HG03060 (cell line): ENCODE results near the gene CHID1.
A peak's percentile ranks its signal among the peaks of the same experiment; 100 is the strongest.

ENCODE experiments used
- ATAC-seq: cut with Tn5 transposase; IDR thresholded peaks from one replicate; pipeline ENCODE4 v1.9.1; 2021; ENCODE audit warnings: low read depth, moderate number of reproducible peaks; ENCODE audit not compliant: unreplicated experiment

The CHID1 gene

DNA sequence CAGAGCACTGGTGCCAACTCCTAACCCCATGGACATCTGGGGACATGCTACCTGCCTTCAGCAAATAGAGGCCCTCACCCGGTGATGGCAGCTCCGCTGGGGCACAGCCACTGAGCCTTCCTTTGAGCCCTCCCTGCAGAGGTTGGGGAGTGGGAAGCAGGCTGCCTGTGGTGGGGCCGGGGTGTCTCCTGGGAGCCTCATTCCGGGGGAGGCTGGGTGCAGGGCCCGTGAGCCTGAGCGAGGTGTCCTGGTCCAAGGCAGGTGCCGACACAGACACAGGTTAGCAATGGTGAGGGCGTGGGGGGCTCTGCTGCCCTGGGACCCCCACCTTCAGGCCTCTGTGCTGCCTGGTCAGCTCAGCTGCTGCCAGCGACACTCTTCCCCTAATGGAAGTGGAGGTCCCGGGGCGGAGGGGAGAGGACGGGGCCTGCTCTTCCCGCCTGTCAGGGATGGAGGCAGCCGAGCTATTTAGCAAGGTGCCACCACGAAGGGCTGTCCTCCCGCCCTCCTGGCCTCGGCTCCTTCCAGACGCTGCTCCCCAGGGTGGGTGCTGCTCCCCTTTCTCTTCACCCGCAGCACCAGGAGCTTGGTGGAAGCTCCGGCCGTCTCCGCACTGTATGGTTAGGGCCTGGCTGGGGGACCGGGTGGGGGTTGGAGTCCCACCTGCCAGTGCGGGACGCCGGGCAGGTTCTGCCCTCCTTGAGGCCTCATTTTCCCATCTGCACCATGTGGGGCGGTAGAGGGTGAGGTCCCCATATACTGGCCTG is 56.7 kb downstream of the CHID1 start:
- ATAC-seq = no peak

DNA sequence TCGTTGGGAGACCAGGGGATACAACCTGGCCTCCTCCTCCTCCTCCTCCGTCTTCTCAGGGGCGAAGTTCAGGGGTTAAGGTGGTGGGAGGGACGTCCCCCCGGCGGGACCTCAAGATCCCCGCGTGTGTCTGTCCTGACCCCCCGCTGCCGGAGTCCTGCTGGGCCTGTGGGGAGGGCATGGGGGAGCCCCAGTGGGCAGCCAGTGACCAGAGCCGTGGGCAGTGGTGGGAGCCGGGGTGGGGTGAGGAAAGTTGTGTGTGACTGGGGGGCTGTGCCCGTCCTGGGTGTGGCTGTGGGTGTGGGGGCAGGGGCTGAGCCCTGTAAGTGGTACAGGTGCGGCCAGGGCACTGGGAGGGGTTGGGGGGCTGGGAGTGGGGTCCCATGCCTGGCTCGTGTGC is 57.8 kb downstream of the CHID1 start:
- no peak for ATAC-seq

DNA sequence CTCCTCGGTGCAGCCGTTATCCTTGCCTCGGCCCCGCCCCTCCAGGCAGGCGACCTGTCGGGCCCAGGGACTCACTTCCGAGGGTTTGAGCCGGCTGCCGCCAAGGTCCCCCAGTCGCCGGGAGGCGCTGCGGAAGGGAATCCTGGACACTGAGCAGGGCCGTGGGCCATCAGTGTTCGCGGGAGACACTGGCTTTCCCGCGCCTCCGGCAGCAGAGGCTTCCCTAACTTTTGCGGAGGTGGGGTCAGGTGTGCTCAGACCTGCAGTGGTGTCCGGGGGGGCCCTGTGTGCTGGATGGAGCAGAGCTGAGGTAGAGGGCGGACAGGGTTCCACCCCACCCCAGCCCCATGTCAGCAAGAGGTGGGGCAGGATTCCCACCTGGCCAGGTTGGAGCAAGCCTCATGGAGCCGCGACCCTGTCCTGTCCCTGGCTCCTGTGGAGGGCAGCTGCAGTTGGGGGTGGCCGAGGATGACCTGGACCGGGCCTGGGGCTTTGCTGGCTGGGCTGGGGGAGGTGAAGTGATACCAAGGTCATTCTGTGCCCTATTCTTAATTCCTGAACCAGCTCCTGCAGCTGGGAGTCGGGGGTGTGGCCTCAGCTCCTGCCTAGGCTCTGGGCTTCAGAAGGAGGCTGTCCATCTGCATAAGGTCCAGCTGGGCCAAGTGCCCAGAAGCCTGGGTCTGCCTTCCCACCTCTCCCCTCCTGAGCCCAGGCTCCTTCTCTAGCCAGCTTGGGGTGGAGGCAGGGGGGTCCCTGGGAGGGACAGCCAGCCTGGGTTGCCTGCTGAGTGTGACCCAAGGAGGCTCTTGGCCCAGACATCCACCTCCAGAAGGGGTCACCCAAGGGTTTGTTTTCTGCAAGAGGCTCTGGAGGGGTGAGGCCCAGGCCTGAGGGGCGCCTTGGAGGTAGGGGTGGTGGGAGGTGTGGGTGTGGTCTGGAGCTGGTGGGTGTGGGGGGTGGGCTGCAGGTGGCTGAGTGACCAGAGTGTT is 59.5 kb downstream of the CHID1 start:
- ATAC-seq = no peak

DNA sequence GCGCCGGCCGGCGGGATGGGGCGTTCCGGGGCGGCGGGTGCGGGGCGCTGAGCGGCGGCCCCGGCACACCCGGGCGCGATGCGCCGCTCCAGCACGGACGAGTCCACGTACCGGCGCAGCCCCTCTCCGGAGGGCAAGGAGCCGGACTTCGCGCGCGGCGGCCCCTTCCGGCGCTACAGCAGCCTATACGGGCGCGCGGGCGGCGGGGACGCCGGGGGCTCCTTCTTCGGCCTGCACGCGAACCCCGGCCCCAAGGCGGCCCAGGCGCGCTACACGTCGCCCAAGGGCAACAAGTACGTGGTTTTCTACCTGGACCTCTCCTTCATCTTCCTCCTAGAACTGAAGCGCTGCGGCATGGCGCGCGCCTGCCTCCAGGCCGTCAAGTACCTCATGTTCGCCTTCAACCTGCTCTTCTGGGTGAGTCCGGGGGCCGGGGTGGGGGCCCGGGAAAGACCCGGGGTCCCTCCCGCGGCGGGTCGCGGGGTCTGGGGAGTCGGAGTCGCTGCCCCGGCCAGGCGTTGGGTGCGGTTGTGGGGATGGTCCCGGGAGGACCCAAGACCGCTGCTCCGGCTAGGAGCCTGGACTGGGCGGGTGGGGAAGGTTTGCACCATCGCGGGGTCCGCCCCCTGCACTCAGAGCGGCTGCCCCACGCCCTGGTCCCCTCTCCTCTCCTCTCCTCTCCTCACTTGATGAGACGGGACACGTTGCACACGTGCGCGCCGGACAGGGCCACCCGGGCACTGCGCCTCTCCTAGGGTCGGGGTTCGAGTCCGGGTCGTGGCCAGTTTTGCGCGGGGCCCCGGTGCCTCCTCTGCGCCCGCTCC is 60.4 kb downstream of the CHID1 start:
- no peak for ATAC-seq

DNA sequence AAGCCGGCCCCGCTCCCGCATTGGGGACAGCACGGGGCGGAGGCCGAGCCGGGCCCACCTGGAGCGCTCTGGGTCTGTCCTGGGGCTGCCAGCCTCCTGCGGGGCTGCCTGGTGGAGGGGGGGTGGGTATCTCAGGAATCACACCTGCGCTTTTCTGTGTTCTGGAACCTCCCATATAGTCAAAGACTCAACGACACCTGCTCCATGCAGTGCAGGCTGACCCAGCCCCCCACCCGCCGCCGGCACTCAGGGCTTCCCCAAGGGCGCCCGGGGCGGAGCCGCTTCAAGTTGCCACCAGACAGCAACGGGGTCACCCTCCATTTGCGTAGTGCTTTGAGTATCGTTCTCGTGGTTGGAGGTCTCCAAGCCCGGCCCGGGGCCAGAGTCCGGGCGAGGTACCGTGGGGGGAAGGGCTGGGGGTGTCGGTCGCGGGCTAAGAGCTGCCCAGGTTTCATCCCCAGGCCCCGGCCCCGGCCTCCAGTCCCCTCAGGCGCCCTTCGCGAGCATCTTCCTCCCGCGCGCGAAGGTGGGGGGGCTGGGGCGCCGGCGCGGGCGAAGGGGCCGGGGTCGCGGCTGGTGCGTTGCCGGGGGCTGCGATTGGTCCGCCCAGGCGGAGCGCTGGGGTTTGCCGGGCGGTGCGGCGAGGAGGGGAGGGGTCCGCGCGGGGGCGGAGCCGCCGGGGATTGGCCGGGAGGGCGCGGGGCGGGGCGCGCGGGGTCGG is 61.3 kb downstream of the CHID1 start:
- ATAC-seq = no peak

DNA sequence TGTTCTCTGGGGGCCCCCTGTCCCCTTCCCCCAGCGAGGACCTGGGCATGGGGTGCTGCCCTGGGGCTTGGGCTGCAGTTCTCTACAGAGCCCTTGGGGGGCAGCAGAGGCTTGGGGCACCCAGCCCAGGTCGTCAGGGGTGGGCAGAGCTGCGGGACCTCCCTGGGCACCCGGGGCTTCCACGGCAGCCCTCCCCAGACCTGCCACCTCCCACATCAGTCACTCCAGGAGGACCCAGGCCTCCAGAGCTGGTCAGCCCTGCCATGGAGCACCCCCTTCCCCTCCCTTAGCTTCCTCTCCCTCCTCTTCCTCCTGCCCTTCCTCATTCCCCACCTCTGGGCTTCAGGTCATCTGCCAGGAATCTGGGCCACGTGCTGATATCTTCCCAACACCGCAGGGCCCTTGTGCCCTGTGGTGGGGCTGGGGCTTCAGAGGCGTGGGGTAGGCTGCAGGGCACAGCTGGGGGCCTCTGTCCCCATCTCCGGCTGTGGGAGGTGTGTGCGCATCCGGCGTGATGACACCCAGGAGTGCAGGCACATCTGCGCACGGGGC is 62.2 kb downstream of the CHID1 start:
- ATAC-seq = no peak

DNA sequence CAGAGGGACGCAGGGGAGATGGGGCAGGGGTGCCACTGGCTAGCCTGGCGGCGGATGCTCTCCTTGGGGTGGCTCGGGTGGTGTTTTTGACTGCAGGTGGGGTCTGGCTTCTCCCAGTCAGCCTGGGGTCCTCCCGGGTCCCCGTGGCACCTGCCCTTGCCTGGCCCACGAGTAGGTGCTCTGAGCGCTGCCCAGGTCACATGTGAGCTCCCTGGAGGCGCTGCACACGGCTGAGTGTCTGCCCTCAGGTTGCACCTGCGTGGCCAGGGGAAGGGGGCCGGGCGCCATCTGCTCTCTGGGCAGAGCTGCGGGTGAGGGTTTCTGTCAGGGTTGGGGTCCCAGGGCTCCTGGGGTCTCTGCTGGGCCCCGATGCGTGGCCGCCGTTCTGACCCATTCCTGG is 62.7 kb downstream of the CHID1 start:
- no peak for ATAC-seq

DNA sequence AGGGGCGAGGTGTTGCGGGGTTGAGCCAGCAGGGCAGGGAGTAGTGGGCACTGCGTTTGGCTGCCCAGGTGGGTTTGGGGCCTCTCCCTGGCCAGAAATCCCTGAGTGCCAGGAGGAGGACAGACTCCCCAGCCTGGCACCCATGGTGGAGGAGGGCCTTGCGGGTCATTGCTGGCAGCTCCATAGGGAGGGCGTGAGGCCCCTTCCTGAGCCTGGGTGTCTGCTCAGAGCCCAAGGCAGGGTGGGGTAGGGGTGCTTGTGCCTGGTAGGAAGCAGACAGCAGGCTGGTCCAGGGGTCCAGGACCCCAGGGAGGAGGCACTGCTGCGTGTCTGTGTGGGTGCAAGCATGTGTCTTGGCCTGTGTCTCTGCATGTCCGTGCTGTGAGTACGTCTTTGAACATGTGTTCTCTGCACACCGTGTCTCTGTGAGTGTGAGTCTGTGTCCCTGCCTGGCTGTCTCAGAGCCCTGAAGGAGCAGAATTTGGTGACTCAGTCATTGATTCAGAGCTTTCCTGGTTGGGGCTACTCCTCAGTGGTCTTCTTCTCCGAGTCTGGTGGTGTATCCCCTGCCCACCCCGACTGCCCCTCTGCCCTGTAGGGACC is 64.0 kb downstream of the CHID1 start:
- no peak for ATAC-seq

DNA sequence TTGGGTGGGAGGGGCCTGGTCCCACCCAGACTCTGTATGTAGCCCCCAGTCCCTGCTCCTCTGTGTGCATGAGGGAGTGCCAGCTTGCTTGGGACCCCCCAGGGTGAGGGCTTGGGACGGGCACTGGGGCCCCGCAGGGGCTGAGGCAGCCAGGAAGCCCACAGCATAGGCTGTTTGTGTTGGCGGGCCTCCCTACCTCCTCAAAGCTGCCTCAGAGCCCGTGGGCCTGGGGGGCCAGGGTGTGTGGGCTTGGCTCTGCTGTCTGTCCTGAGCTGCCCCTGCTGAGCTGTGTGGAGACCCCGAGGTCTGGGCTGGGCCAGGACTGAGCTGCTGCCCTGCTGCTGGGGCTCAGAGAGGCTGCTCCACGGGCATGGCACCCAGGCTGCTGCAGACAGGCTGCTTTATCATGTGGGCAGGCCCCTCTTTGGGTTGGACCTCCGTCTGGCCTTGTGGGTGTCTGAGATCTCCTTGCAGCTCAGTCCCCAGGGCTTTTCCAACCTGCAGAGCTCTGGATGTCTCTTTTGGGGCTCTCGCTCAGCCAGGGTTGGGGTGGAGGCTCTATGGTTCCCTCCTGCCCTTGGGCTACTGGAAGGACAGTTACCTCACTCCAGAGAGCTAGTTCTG is 64.6 kb downstream of the CHID1 start:
- no peak for ATAC-seq

DNA sequence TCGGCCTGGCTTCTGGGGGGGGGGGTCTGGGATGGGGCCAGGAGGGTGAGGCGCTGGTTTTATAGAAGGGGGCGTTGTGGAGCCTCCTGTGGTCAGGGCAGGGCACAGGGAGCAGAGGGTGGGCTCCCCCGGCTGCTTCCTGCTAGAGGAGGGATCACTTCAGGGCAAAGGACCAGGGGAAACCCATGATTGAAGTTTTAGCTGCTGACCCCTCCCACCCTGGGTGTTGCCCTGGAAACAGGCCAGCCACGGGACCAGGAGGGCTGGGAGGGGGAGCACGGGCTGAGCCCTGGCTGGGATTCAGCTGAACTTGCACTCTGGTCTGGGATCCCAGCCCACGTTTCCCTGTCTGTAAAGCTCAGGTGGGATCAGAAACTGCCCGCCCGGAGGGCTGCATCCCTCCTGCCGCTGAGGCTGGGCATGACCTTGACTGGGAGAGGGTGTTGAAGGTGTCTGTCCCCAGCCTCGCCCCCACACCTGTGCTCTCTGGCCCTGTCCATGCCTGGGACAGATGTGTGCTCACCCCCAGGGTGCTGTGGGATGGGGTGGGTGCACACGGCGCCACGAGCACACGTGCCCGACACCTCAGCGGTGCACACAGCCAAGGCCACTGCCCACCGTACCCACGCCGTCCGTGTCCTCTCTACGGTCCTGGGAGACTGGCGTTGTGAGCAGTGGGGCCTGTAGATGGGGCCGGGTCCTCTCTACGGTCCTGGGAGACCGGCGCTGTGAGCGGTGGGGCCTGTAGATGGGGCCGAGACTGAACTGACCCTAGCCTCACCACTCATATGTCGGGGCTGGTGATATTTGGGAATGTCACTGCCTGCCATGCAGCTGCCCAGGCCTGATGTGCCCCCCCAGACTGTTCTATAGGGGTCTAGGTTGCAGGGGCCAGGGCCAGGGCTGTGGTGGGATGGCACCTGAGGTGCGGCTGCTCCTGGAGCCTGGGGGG is 65.6 kb downstream of the CHID1 start:
- ATAC-seq = no peak

DNA sequence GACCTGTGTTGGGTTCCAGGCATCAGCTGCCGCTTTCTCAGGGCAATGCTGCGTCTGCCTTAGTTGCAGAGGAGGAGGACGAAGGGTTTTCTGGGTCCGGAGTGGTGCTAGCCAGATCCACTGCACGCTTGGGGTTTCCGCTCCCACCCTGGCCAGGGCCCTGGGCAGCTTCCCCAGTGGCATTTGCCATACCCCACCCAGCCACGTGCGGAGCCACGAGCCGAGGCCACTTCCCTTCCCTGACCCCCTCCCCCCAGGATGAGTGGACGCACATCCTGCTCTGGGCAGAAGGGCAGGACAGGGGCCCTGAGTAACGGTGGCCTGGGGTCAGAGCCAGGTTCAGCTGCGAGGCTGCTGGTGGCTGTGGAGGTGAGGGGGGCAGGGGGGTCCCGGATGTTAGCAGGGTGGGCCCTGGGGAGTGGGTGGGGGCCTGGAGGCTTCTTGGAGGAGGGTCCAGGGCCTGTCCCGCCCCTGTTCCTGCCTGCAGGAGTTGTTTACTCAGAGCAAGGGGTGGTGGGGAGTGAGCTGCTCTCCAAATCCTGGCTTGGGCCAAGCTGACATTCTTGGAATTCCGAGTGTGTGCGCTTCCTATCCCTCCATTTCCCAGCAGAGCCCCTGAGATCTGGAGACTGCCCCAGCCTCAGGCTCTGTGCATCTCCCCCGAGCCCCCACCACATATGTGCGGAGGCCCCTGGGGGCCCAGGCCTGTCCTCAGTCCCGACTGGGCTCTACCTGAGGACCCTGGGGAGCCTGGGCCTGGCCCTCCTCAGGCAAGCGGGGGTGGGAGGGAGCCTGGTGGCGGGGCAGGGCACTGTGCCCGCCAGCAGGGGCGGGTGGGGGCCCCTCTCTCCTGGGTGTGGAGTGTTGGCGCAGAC is 66.6 kb downstream of the CHID1 start:
- ATAC-seq = no peak

DNA sequence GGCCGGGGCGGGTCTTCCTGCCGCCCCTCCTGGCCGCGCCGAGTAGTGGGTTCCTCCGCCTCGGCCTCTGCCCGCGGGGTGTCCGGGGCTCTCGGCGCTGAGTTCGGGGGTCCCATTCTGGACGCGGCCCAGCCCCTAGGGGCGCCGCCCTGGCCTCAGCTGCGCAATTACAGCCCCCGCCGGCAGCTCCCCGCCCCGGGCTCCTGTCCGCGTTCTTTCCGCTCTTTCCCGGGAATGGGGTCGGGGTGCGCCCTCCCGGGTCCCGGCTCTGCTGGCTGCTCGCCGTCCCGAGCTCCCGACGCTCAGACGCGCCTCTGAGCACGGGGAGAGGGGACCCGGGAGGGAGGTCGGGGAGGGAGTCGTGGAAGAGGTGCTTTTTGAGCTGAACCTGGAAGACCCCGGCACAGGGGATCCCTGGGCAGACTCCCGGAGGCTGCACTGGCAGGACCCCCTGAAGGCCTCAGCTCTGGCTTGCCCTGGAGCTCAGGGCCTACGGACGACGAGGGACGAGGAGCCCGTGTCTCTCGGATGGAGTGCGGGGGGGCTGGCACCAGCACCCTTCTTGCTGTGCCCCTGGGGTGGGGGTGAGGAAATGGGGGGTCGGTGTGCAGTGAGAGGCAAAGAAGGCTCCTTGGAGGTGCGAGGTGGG is 67.4 kb downstream of the CHID1 start:
- ATAC-seq = no peak

DNA sequence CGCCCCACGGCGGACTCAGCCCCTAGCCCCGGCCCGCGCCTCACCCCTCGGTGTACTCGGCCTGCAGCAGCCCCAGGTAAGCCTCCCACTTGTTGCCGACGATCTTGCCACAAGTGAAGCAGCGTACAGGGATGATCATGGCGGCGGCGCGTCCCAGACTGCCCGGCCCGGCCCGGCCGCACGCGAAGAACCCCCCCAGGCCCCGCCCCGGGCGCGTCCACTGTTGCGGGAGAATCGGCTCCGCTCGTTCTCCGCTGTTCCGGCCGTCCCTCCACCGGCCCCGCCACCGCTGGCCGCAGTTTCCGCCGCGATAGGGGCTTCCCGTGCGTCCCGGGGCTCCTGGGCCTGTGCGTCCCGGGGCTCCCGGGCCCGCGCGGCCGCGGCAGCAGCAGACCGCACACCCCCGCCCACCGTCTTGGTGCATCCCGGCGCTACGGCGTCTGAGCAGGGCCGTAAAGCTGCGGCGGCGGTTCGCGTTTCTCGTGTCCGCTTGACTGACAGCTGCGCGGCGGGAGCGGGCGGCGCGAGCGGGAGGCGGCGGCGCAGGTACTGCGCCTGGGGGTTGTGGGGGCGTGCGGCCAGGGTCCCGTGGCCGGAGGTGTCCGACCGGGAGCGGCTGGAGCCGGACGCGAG is 68.1 kb downstream of the CHID1 start, which contains the start of the genes POLR2L and TSPAN4:
Gene POLR2L (minus strand): TSS at position 160 of the 633 bp plus-strand sequence. CDS start 21 bp downstream, at position 139.
Gene TSPAN4 (plus strand): TSS at position 483 of the 633 bp plus-strand sequence. CDS start 7,453 bp downstream, outside the sequence.
- ATAC-seq = peak; percentile 30

DNA sequence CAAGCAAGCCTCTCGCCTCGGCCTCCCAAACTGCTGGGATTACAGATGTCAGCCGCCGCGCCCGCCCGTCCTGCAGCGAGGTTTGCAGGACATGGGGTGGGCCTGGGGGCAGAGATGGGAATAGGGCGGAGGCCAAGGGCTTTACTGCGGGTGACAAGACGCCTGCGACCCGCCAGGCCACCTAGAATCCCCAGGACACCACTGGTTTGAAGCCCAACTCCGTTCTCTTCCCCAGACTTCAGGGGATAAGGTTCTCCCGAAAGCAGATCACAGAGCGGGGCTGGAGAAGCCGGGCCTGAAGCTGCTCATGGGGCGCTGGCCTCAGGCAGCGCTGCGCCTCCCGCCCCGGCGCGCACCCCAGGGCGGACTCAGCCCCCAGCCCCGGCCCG is 68.6 kb downstream of the CHID1 start:
- ATAC-seq = no peak

DNA sequence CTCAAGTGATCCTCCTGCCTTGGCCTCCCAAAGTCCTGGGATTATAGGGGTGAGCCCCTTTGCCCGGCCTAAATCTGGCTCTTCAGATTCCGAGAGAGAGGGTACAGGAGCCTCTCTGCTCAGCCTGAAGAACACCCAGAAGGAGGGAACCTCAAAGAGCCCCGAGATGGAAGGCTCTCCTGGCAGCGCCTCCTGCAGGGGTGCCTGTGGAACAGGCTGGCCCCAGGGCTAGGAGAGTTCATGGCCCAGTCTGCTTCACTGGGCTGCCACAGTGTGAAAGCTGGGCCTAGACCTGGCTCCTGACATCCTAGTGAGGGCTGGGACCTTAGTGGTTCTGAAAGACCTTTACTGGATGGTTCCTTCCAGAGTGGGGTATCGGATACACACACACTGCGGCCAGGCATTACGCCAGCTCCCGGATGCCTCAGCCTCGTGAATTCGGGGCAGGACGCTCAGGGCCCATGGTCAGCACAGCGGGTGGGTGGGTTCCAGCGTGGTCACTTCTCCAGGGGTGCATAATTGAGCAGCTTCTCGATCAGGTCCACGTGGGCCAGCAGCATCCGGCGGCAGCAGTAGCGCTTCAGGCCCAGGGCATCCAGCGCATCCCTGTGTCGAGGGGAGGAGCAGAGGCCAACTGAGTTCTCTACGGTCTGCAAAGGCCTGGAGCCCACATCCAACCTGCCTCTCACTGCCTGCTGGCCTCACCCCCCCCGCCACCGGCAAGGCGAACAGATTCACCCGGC is 70.6 kb downstream of the CHID1 start:
- ATAC-seq = no peak
